ENCODE measurements around the gene CACNA1C.
A peak's percentile ranks its signal among the peaks of the same experiment; 100 is the strongest.

The CACNA1C gene

DNA sequence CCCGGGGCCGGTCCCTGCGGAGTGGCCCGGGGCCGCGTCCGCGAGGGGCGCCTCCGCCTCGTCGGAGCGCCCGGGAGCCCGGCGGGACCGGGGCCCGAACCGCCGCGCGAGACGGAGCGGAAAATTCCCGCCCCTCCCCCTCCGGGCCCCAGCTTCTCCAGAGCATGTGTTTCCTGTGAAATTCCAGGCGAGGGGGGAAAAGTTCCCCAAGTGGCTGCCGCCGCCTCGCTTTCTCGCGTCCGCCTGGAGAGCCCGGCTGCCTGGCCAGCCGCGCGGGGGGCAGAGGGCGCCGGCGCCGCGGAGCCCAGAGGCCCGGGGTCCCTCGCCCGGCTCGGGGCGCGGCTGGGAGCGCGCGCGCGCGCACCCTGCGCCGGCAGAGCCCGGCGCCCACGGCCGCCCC lies 904 bp downstream of the CACNA1C start:
- Mint-ChIP-seq H3K27me3 (peaks cover 43% of the 10 kb centered on the region), H3K27ac (no peak overlapping the region), H3K4me1 (ENCODE audit: low read depth) (peaks cover 21% of the 10 kb centered on the region), H3K36me3 (no peaks in the 10 kb centered on the region), H3K9me3 (ENCODE audit: low read depth) (no peaks in the 10 kb centered on the region), H3K4me3 (no peak overlapping the region)

- H3K36me3 Mint-ChIP-seq, result no peaks in the 10 kb centered on the region
- peaks cover 21% of the 10 kb centered on the region for H3K4me1 Mint-ChIP-seq (ENCODE audit: low read depth)
Measured at GRCh38 chr12:2054091-2055018, 1.6 kb downstream of the CACNA1C start.

DNA sequence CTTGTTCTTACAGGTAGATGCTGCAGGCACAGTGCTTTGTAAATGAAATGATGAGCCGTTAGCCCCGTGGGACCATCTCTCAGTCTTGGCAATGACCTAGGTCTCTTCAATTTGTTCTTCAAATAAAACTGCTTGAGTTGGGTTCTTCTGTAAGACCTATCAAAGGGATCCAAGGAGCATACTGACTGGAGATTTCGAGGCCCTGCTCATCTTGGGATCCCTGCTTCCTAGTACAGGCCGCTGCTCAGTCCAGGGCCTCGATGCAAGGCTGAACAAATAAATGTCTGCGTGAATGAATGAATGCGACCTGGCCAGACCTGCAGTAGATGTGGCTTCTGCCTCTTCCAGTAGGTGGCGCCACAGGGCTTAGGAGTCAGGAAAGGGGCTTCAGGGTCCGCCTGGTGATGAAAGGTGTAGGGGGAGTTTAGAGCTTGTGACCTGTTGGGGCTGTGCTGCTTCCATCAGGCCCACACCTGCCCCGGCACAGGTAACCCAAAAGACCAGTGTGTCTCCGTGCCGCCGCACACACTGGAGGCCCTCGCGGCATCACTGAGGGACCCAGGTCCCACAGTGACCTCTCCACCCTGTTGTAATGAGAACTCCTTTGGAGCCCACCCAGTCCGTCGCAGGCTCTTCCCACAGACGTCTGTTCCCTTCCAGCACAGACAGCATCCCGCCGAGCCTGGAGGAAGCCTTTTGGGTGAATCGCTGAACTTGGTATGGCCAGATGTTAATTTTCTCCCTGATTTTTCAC lies 4.4 kb downstream of the CACNA1C start:
- Mint-ChIP-seq H3K4me1 (ENCODE audit: low read depth) (peaks cover 11% of the 10 kb centered on the region), H3K4me3 (no peak overlapping the region), H3K9me3 (ENCODE audit: low read depth) (no peaks in the 10 kb centered on the region), H3K27ac (no peak overlapping the region), H3K27me3 (peaks cover 21% of the 10 kb centered on the region), H3K36me3 (no peaks in the 10 kb centered on the region)

More at GRCh38 chr12:2054091-2055018, 1.6 kb downstream of the CACNA1C start:
- H3K9me3 Mint-ChIP-seq (ENCODE audit: low read depth), result no peaks in the 10 kb centered on the region
- H3K4me3 Mint-ChIP-seq, result peak overlapping the region; percentile 69
- H3K27me3 Mint-ChIP-seq, result peaks cover 41% of the 10 kb centered on the region
- no peak overlapping the region for H3K27ac Mint-ChIP-seq

DNA sequence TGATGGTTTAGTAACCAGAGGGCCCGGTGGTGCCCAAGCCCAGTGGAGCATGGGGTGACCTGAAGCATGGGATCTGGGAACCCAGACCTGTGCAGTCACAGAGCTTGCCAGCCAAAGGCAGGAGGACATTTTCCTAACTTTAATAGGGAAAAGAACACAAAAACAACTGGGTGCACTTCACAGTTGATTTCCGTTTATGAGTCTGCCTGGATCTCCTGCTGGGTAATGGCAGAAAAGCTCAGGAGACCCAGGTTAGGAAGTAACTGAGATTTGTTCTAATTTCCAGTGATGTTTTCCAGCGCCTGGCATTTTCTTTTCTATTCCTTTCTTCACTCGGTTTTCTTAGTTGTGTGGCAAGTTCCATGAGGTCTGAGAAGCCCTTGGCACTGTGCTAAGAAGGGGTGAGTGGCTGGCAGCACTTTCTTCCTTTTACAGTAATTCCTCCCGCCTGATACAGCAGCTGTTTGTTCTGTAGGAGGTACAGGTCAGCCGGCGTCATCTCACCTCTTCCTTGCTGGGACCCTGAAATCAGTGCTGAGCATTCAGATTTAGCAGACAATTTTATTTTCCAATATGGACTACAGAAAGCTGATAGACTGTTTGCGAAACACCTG lies 5.1 kb downstream of the CACNA1C start:
- no peak overlapping the region for H3K27ac Mint-ChIP-seq
- H3K9me3 Mint-ChIP-seq (ENCODE audit: low read depth), result no peaks in the 10 kb centered on the region
- no peak overlapping the region for H3K4me3 Mint-ChIP-seq
- no peaks in the 10 kb centered on the region for H3K36me3 Mint-ChIP-seq
- peaks cover 21% of the 10 kb centered on the region for H3K27me3 Mint-ChIP-seq
- H3K4me1 Mint-ChIP-seq (ENCODE audit: low read depth), result peaks cover 10% of the 10 kb centered on the region

DNA sequence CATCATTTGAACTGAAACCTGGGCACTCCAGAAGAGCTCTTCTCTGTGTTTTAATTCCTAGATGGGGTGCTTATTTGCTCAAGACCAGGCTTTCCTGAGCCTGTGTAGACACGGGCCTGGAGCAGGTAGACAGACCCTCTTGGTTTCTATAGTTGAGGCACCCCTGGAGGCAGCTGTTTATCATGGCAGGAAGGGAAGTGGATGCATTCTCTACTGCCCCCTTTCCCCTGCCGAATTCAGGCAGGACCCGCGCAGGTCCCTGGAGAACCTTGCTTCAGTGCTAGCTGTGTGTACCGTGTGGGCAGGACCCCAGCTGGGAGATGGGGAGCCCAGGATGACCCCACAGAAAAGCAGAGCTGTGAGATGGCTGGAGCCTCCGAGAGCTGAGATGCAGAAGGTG lies 6.0 kb downstream of the CACNA1C start:
- H3K27me3 Mint-ChIP-seq, result peaks cover 20% of the 10 kb centered on the region
- H3K36me3 Mint-ChIP-seq, result no peaks in the 10 kb centered on the region
- H3K4me1 Mint-ChIP-seq (ENCODE audit: low read depth), result peaks cover 12% of the 10 kb centered on the region
- no peak overlapping the region for H3K4me3 Mint-ChIP-seq
- no peaks in the 10 kb centered on the region for H3K9me3 Mint-ChIP-seq (ENCODE audit: low read depth)
- H3K27ac Mint-ChIP-seq, result no peak overlapping the region

DNA sequence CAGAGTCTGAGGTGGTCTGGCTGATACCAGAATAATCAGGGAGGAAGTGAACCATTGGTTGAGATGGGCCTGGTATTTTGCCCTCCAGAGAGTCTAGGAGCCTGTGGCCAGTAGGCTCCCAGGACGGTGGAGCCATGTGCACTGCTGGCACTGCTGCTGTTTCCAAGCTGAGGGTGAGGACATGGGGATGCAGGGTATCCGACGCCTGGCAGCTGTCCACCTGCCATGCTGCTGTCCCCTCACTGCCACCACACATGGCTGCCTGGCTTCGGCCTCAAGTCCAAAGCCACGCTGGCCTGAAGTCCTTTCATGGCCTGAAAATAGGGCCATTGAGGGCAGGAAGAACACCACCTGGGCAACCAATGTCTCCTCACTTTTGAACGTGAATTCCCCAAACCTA lies 8.6 kb downstream of the CACNA1C start:
- H3K27me3 Mint-ChIP-seq, result peaks cover 3% of the 10 kb centered on the region
- no peaks in the 10 kb centered on the region for H3K36me3 Mint-ChIP-seq
- H3K27ac Mint-ChIP-seq, result no peak overlapping the region
- H3K4me1 Mint-ChIP-seq (ENCODE audit: low read depth), result peaks cover 12% of the 10 kb centered on the region
- no peaks in the 10 kb centered on the region for H3K9me3 Mint-ChIP-seq (ENCODE audit: low read depth)
- H3K4me3 Mint-ChIP-seq, result no peak overlapping the region

GRCh38 chr12:2064071-2064507 lies 11.3 kb downstream of the CACNA1C start:
- Mint-ChIP-seq H3K4me1 (ENCODE audit: low read depth) (peaks cover 12% of the 10 kb centered on the region), H3K9me3 (ENCODE audit: low read depth) (peaks cover under 1% of the 10 kb centered on the region), H3K27ac (peak overlapping the region; percentile 81), H3K27me3 (no peaks in the 10 kb centered on the region), H3K36me3 (no peaks in the 10 kb centered on the region), H3K4me3 (peak overlapping the region; percentile 65)

GRCh38 chr12:2068653-2069052 lies 15.9 kb downstream of the CACNA1C start:
- peaks cover 4% of the 10 kb centered on the region for H3K27me3 Mint-ChIP-seq
- peaks cover 10% of the 10 kb centered on the region for H3K4me1 Mint-ChIP-seq (ENCODE audit: low read depth)
- H3K27ac Mint-ChIP-seq, result no peak overlapping the region

GRCh38 chr12:2070440-2071045 lies 17.8 kb downstream of the CACNA1C start:
- H3K9me3 Mint-ChIP-seq (ENCODE audit: low read depth), result peaks cover 14% of the 10 kb centered on the region
- no peak overlapping the region for H3K4me3 Mint-ChIP-seq
- peaks cover 5% of the 10 kb centered on the region for H3K36me3 Mint-ChIP-seq
- no peaks in the 10 kb centered on the region for H3K4me1 Mint-ChIP-seq (ENCODE audit: low read depth)
- H3K27me3 Mint-ChIP-seq, result peaks cover 4% of the 10 kb centered on the region
- H3K27ac Mint-ChIP-seq, result no peak overlapping the region

More at GRCh38 chr12:2068653-2069052, 15.9 kb downstream of the CACNA1C start:
- Mint-ChIP-seq H3K4me3 (no peak overlapping the region), H3K36me3 (peaks cover 5% of the 10 kb centered on the region), H3K9me3 (ENCODE audit: low read depth) (peaks cover 14% of the 10 kb centered on the region)

DNA sequence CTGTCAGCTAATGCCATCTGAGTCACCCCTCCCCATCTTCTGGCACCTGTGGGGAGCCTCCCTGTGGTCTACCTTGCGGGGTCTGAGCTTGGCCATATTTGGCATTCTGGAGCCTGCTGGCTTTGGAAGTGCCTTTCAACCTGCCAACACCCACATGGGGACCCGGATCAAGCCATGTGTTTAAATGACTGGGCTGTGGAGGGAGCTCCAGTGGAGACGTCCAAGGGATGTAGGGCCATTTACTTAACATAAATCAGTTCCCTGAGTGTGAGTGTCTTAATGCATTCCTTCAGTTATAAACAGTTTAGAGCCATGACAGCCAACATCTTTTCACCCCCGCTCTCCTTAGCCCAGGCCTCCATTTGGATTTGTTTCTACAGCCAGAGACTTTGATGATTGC lies 22.0 kb downstream of the CACNA1C start:
- H3K9me3 Mint-ChIP-seq (ENCODE audit: low read depth), result peaks cover 8% of the 10 kb centered on the region
- H3K4me3 Mint-ChIP-seq, result no peak overlapping the region
- H3K4me1 Mint-ChIP-seq (ENCODE audit: low read depth), result no peaks in the 10 kb centered on the region
- H3K36me3 Mint-ChIP-seq, result peaks cover 5% of the 10 kb centered on the region
- H3K27me3 Mint-ChIP-seq, result peaks cover 6% of the 10 kb centered on the region
- H3K27ac Mint-ChIP-seq, result no peak overlapping the region

DNA sequence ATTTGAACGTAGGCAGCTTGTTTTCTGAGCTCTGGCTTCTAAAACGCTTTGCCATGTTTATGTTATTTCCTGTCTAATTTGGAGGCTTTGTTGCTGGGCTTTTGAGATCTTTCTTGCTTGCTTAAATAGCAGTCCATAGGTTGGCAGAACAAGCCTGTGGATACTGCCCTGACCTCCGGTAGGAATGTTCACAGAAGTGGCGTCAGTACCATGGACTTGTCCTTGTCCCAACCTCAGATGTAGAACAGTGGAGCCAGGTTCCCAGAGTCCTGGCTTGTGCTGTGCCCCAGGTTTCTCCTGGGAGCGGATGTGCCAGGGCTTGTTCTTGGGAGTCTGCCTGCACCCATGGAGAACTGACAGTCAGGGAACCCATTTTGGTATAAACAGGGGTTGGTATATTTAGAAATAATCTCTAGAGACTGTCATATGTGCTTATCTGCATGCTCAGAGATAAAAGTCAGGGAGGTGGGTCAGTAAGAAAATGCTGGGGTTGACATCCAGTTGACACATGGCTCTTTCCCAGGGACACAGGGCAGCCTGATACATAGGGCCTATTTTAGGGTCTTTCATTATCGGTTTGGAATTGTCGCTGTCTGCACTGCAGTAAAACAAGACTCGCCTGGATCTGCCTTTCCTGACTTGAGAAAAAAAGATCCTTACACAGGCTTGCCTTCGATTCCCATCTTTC lies 22.9 kb downstream of the CACNA1C start:
- Mint-ChIP-seq H3K27ac (no peak overlapping the region), H3K9me3 (ENCODE audit: low read depth) (peaks cover 9% of the 10 kb centered on the region), H3K27me3 (peaks cover 6% of the 10 kb centered on the region), H3K4me3 (no peak overlapping the region), H3K36me3 (peaks cover 5% of the 10 kb centered on the region), H3K4me1 (ENCODE audit: low read depth) (no peaks in the 10 kb centered on the region)

DNA sequence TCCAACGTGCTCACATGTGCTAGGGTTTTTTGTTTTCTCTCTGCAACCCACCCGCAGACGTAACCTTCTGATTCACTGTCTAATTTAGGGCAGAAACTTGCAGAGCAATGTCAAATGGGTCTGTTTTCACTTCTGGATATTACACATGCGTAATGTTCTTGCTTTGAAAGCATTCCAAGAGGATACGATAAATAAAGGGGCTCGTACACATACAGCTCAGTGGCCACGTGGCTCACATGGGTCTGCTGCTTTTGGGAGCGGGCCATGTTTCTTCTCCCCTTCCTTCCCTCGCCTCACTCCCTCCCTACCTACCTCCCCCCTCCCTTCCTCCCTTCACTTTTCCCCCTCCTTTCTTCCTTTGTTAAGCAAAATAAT lies 23.4 kb downstream of the CACNA1C start:
- Mint-ChIP-seq H3K27ac (no peak overlapping the region), H3K36me3 (peaks cover 7% of the 10 kb centered on the region), H3K4me3 (no peak overlapping the region), H3K27me3 (peaks cover 6% of the 10 kb centered on the region), H3K4me1 (ENCODE audit: low read depth) (no peaks in the 10 kb centered on the region), H3K9me3 (ENCODE audit: low read depth) (peaks cover 11% of the 10 kb centered on the region)

DNA sequence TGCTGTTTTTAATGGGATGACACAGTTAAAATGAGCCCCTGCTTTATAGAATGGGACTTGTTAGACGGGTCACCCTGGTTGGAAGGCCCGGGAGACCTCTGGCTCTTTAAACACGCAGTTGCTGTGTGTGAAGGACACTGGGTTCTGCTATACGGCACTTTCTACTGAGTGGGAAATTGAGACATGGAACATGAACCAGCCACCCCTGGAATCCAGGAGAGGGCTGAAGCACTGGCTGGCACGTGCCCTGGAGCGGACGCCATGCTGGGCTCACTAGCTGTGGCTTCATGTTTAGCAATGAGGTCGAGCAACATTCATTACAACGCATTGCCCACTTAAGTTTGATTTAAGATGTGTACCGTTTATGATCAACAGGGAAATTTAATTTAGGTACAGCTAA lies 23.9 kb downstream of the CACNA1C start:
- Mint-ChIP-seq H3K36me3 (peaks cover 3% of the 10 kb centered on the region), H3K9me3 (ENCODE audit: low read depth) (peaks cover 6% of the 10 kb centered on the region), H3K27ac (no peak overlapping the region), H3K4me3 (no peak overlapping the region), H3K27me3 (peaks cover 5% of the 10 kb centered on the region), H3K4me1 (ENCODE audit: low read depth) (no peaks in the 10 kb centered on the region)

GRCh38 chr12:2080604-2081003 lies 27.8 kb downstream of the CACNA1C start:
- peaks cover 2% of the 10 kb centered on the region for H3K36me3 Mint-ChIP-seq
- no peak overlapping the region for H3K27ac Mint-ChIP-seq
- H3K27me3 Mint-ChIP-seq, result peaks cover 2% of the 10 kb centered on the region
- no peaks in the 10 kb centered on the region for H3K4me1 Mint-ChIP-seq (ENCODE audit: low read depth)
- no peak overlapping the region for H3K4me3 Mint-ChIP-seq
- H3K9me3 Mint-ChIP-seq (ENCODE audit: low read depth), result peaks cover 6% of the 10 kb centered on the region

Data from activated naive CD8-positive, alpha-beta T cell (primary cell).